GM23248 (cell line): ENCODE data around the gene DPY19L1.

ENCODE experiments used
- EZH2 ChIP-seq: fragments of 200-600 bp; sonication (generic); IDR thresholded peaks from 2 replicates; pipeline ENCODE4 v1.6.1; 2018; ENCODE audit warnings: antibody characterized with exemption, mild to moderate bottlenecking; ENCODE audit not compliant: insufficient read depth, poor library complexity, severe bottlenecking
- EZH2phosphoT487 ChIP-seq: fragments of 200-600 bp; sonication (generic); IDR thresholded peaks from 2 replicates; pipeline ENCODE4 v1.6.1; 2018; ENCODE audit warnings: antibody characterized with exemption, moderate library complexity, mild to moderate bottlenecking, low read depth; ENCODE audit not compliant: insufficient read depth

DNA sequence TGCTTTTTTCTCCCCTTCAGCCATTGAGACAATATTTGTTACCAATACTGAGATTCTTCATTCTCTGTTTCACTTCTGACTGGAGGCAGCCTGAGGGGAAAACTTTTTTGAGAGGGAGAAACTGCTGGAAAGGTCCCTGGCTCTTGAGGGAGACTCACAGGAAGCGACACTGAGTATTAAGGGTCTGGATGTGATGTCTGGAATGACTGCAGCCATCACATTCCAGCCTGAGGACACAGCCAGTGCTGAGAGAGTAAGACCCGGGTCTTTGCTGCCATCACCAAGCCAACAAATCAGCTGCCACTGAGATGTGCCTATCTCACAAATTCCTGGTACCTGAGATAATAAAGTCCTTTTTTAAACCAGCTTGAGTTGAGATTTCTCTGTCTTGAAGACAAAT is 157.4 kb downstream of the DPY19L1 start:
- TF ChIP-seq EZH2, result no peak
- no peak for TF ChIP-seq EZH2phosphoT487
